Osteocyte (in vitro differentiated cells): ENCODE results near the gene RIMS4. TPM values are rescaled to one million over a fixed set of nuclear protein-coding genes. Genes with fewer than 3 reads are reported as not detected.
"Not testable (repeated sequence)": the region's sequence is repeated elsewhere in the genome, so short reads cannot be mapped to it uniquely, and the experiment has no call there.

Experiments used
- DNase-seq: peaks from one replicate; pipeline ENCODE4 v3.0.0; 2021; ENCODE audit warnings: mixed read lengths; ENCODE audit not compliant: unreplicated experiment; ENCODE audit errors: extremely low spot score
- H3K27ac Mint-ChIP-seq: one replicate; pipeline ENCODE4 v1.8.0; 2021; ENCODE audit warnings: mild to moderate bottlenecking, mixed read lengths; ENCODE audit not compliant: unreplicated experiment
- H3K27me3 Mint-ChIP-seq: one replicate; pipeline ENCODE4 v1.8.0; 2021; ENCODE audit warnings: mixed read lengths; ENCODE audit not compliant: unreplicated experiment
- H3K36me3 Mint-ChIP-seq: one replicate; pipeline ENCODE4 v1.8.0; 2021; ENCODE audit warnings: mixed read lengths; ENCODE audit not compliant: unreplicated experiment
- H3K4me1 Mint-ChIP-seq: one replicate; pipeline ENCODE4 v1.8.0; 2021; ENCODE audit warnings: mixed read lengths; ENCODE audit not compliant: unreplicated experiment
- H3K4me3 Mint-ChIP-seq: one replicate; pipeline ENCODE4 v1.8.0; 2021; ENCODE audit warnings: mild to moderate bottlenecking, moderate library complexity, mixed read lengths; ENCODE audit not compliant: unreplicated experiment
- H3K9me3 Mint-ChIP-seq: one replicate; pipeline ENCODE4 v1.8.0; 2021; ENCODE audit warnings: mixed read lengths; ENCODE audit not compliant: unreplicated experiment
- total RNA-seq: library from RNA; stranded (reverse); gene quantifications from 2 replicates; pipeline ENCODE4 v1.2.1, GENCODE V29; 2021
- TF ChIP-seq, protein P1 (sequence below): fragments of 200-600 bp; sonication (generic); IDR thresholded peaks from 2 replicates; pipeline ENCODE4 v1.5.0; 2021; ENCODE audit warnings: antibody characterized with exemption, mild to moderate bottlenecking, moderate library complexity

RIMS4 gene
- total RNA-seq, 1 donor from 2014 or later = 0.75 TPM

DNA sequence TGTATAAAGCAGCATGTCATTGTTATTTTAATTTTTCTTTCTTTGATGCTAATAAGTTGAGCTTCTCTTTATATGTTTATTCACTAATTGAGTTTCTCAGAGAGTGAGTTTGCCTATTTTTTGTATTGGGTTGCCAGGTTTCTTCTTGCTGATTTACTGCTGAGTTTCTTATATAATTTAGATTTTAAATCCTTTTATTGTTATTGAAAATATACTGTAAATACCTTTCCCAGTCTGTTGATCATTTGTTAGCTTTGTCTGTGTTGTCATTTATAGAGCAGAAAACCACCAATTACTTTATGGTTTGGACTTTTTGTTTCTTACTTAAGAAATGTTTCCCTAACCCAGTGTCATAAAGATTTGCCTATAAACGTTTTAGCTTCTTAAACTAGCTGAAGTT is 17.1 kb upstream of the RIMS4 start:
- Mint-ChIP-seq H3K36me3 (no peaks in the 10 kb centered on the region), H3K27me3 (peaks cover 54% of the 10 kb centered on the region), H3K9me3 (peaks cover 6% of the 10 kb centered on the region), H3K27ac (no peak overlapping the region), H3K4me1 (no peaks in the 10 kb centered on the region), H3K4me3 (no peak overlapping the region)
- TF ChIP-seq, protein P1, sequence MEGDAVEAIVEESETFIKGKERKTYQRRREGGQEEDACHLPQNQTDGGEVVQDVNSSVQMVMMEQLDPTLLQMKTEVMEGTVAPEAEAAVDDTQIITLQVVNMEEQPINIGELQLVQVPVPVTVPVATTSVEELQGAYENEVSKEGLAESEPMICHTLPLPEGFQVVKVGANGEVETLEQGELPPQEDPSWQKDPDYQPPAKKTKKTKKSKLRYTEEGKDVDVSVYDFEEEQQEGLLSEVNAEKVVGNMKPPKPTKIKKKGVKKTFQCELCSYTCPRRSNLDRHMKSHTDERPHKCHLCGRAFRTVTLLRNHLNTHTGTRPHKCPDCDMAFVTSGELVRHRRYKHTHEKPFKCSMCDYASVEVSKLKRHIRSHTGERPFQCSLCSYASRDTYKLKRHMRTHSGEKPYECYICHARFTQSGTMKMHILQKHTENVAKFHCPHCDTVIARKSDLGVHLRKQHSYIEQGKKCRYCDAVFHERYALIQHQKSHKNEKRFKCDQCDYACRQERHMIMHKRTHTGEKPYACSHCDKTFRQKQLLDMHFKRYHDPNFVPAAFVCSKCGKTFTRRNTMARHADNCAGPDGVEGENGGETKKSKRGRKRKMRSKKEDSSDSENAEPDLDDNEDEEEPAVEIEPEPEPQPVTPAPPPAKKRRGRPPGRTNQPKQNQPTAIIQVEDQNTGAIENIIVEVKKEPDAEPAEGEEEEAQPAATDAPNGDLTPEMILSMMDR = no peak
- no peak for DNase-seq

DNA sequence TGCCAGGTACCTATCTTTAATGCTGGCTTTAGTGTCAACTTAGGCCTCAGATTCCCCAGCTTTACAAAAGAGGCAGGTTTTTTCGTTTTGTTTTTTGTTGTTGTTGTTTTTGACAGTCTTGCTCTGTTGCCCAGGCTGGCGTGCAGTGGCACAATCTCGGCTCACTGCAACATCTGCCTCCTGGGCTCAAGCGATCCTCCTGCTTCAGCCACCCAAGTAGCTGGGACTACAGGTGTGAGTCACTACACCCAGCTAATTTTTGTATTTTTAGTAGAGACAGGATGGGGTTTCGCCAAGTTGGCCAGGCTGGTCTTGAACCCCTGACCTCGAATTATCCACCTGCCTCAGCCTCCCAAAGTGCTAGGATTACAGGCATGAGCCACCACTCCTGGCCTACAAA is 11.2 kb upstream of the RIMS4 start:
- H3K4me1 Mint-ChIP-seq, H3K4me3 Mint-ChIP-seq, H3K9me3 Mint-ChIP-seq, H3K36me3 Mint-ChIP-seq, DNase-seq, H3K27ac Mint-ChIP-seq: not testable (repeated sequence)
- H3K27me3 Mint-ChIP-seq = peaks cover 40% of the 10 kb centered on the region

DNA sequence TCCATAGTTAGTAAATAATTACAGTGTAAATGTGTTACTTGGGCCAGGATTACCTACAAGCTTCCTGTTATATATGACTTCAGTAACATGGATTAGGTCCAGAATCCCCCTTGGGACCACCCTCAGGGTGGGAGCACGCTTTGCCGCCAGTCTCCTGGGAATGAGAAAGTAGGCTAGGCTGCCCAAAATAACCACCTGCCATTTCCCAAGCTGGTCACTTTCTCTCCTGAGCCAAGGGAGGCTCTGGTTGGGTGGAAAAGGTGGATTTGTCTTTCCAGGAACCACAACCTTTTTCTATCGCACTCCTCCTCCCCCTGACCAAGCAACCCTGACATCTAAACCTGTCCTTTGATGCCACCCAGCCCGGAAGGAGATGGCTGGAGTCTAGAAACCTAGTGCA is 9.6 kb upstream of the RIMS4 start:
- H3K36me3 Mint-ChIP-seq = no peaks in the 10 kb centered on the region
- no peak overlapping the region for H3K27ac Mint-ChIP-seq
- TF ChIP-seq, protein P1 = no peak
- H3K9me3 Mint-ChIP-seq = no peaks in the 10 kb centered on the region
- DNase-seq = no peak
- no peak overlapping the region for H3K4me3 Mint-ChIP-seq
- no peaks in the 10 kb centered on the region for H3K4me1 Mint-ChIP-seq
- H3K27me3 Mint-ChIP-seq = peaks cover 46% of the 10 kb centered on the region

DNA sequence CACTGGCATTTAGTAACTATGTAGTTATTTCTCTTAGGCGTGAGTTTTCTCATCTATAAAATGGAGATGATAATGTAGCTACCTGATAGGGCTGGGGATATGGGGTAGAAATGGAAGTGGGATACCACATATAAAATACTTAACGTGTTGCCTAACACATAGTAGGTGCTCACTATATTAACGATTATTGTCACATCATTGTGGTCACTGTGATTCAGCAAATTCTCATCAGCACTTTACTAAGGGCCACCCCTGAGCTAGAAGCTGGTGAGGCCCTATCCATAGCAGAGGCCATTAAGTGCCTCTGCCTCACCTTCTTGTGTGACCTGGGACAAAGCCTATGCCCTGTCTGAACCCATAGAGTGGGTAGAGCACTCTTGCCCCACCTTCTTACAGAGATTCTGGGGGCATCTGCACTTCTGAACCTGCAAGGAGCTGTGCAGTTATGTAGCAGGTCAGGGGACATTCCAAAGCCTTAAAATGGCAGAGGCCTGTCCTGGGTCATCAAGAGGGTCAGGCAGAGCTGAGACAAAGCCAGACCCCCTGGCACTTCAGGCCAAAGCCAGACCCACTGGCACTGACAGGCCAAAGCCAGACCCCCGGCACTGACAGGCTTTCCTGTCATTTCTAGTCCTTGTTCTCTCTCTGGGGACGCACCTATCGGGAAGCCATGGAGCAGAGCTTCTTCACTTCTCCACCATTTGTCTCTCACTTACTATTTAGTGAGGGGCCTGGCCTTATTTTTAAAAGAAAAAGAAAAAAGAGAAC is 7.0 kb upstream of the RIMS4 start:
- TF ChIP-seq, protein P1 = no peak
- no peaks in the 10 kb centered on the region for H3K4me1 Mint-ChIP-seq
- H3K9me3 Mint-ChIP-seq = no peaks in the 10 kb centered on the region

DNA sequence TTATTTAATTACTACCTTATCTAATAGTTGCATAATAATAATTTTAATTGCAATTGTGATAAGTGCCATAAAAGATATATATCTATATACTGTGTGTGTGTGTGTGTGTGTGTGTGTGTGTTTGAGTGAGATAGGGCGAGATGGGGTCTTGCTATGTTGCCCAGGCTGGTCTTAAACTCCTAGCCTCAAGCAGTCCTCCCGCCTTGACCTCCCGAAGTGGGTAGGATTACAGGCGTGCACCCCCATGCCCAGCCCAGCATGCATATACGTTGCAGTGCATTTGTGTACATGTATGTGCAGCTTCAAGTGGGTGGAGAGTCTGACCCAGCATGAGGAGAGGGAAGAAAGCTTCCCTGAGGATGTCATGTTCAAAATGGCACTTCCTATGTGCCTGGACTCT is 4.6 kb upstream of the RIMS4 start:
- Mint-ChIP-seq H3K27ac (no peak overlapping the region), H3K4me1 (peaks cover 5% of the 10 kb centered on the region), H3K27me3 (peaks cover 60% of the 10 kb centered on the region), H3K9me3 (no peaks in the 10 kb centered on the region), H3K4me3 (no peak overlapping the region), H3K36me3 (no peaks in the 10 kb centered on the region)
- DNase-seq = no peak
- TF ChIP-seq, protein P1 = no peak

More for the DNA sequence above, 7.0 kb upstream of the RIMS4 start:
- Mint-ChIP-seq H3K27me3 (peaks cover 55% of the 10 kb centered on the region), H3K27ac (no peak overlapping the region), H3K36me3 (no peaks in the 10 kb centered on the region), H3K4me3 (no peak overlapping the region)
- DNase-seq = no peak
